NCI-H1930 (cell line): ENCODE data around the gene TMEM271.
A peak's percentile ranks its signal among the peaks of the same experiment; 100 is the strongest.
"Not testable (repeated sequence)": the region's sequence is repeated elsewhere in the genome, so short reads cannot be mapped to it uniquely, and the experiment has no call there.

ENCODE experiments used
- DNase-seq, 2 experiments: peaks; one replicate each; lab custom pipeline; 2025; lab: John Stamatoyannopoulos, UW

Gene TMEM271

DNA sequence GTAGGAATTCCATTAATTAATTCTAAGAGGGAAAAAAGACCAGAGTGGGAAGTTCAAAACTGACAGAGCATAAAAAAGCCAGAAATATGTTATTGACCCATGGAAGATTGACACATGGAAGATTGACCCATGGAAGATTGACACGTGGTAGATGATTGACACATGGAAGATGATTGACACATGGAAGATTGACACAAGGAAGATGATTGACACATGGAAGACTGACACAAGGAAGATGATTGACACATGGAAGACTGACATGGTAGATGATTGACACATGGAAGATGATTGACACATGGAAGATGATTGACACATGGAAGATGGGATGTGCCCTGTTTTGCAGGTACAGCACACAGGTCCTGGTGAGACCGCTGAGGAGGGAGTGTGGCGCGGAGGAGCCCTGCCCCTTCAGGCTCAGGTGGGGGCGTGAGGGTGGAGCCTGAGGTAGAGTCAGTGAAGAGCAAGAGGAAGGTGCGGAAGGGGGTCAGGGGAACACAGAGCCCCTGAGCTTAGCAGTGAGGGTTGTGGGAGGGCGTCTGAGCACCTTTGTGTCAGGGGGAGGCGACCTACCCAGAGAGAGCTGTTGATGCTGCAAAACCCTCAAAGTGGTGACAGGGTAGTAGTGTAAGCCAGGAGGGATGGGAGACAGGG is 33.4 kb upstream of the TMEM271 start:
- no peak for DNase-seq

DNA sequence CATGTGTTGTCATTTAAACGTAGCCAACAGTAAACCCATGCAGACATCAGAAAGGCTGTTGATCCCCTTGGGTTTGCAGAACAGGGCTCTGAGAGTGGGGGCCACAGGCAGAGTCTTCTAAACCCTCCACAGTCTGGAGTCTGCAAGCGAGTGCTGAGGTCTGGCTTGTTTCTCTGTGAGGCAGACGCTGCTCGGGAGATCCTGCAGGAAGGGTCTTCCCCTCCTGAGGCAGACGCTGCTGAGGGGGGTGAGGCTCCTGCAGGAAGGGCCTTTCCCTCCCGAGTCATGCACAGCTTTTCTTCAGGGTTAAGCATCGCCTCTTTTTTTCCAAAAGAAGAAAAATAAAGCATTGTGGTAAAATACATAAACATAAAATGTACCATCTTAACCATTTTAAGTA is 32.1 kb upstream of the TMEM271 start:
- no peak for DNase-seq

DNA sequence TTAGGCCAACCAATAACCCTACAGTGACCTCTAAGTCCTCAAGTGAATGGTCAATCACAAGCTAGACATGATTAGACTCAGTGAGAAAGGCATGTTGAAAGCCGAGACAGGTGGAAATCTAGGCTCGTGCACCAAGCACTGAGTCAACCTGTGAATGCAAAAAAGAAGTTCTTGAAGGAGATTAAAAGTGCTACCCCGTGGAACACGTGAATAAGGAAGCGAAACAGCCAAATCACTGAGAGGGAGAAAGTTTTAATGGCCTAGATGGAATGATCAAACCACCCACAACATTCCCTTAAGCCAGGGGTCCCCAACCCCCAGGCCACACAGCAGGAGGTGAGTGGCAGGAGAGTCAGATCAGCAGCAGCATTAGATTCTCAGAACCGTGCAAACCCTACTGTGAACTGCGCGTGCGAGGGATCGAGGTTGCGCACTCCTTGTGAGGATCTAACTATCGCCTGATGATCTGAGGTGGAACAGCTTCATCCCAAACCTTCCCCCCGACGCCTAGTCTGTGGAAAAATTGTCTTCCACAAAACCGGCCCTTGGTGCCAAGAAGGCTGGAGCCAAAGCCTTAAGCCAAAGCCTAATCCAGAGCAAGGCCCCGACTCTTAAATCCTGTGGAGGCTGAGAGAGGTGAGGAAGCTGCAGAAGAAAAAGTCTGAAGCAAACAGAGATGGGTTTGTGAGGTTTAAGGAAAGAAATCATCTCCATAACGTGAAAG is 29.8 kb upstream of the TMEM271 start:
- DNase-seq, result no peak

DNA sequence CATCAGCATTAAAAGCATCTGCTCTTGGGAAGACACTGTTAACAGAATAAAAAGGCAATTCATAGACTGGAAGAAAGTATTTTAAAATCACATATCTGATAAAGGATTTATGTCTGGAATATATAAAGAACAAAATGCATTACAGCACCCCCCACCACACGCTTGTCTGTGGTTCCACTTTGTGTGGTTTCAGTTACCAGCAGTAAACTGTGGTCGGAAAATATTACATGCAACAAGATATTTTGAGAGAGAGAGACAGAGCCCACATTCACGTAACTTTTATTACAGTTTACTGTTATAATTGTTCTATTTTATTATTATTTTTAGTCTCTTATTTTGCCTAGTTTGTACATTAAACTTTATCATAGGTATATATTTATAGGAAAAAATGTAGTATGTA is 28.0 kb upstream of the TMEM271 start:
- DNase-seq, result no peak

DNA sequence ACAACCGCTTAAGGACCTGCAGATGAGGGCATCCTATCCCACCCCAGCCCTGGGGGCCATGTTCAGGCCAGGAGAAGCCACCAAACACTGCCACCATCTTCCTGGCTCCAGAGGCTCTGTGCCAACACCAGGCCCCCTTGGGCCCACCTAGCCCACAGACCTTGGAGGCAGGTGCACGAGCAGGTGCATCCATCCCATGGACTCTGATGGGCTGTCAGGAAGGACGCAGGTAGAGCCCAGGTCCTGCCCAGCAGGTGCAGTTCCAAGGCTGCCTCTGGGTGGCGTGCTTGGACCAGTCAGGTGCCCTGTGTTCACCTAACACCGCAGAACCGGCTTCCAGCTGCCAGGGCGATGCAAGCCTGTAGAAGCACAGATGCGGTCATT is 26.5 kb upstream of the TMEM271 start:
- no peak for DNase-seq

DNA sequence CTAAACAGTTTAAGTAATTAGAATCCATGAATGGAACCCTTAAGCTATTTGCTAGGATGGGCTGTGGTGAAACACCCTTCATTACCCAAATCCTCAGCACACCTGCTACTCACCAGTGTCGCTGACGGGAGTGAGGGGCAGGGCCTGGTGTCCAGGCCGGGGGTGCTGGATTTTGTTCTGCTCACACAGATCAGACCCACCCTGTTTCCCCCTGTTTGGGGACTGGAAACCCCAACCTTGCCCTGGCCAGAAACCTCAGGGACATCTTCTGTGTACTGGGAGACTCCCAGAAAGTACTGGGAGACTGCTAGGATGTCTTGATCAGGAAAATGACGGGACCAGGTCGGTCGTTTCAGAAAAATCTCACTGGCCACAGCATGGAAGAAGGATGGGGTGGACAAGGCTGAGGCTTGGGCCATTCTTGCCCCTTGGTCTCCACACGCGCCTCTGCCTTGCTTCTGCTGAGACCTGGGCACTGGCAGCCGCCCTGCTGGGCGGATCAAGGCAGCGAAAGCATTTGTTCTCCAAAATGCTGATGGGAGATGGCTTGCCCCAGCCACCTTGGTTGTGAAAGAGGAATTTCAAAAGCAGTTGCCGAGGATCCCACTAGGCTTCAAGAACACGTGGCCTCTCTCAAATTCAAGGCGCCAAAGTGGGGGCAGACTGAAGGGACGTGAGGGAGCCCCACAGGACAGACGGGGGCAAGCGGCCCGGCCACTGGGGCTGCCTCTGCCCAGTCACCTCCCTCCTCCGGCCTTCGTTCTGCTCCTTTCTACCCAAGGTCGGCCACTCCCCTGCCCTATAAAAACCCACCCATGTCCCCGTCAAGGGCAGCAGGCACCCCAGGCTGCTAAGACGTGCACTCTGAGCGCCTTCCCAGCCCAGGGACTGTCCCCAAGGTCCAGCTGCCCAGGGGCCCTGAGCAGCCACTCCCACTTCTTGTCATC is 25.8 kb upstream of the TMEM271 start:
- no peak for DNase-seq

DNA sequence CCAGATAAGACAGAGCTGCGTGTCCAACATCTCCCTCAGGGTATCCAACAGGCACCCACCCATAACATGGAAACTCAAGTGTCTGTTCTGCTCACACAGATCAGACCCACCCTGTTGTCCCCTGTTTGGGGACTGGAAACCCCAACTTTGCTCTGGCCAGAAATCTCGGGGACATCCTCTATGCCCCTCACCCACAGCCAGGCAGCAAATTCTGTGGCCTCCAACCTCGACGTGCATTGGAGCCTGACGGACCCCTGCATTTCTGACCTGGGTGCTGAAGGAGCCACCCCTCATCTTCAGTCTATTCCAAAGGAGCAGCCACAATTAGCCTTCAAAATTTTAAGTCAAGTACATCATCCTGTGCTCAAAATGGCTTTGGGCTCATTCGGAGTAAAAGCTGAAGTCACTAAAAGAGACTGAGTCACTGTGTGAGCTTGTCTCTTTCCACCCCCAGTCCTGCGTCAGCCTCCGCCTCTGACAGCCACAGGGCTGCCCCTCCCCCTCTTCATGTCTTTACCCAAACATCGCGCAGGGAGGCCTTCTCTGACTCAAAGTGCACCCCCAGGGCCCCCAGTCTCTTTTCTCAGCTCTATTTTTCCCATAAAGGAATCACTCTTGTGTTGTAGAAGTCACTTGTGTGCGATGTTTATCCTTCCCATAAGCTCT is 24.9 kb upstream of the TMEM271 start:
- no peak for DNase-seq

DNA sequence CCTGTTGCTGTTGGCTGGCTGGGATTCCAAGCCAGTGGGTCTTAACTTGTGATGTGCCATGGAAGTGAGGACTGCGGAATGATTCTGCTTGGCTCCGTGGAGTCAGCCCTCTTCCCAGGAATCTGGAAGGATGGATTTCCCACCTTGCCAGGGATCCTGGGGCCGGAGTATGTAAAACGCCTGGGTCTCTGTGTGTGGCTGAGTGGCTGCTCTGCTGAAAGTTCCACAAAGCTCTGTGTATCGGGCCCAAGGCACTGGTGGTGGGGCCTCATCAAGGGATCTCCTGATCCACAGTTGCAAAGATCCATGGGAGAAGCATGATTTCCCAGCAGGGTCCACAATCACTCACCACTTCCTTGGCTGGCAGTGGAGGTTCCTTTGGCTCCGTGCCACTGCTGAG is 24.1 kb upstream of the TMEM271 start:
- DNase-seq, result no peak

DNA sequence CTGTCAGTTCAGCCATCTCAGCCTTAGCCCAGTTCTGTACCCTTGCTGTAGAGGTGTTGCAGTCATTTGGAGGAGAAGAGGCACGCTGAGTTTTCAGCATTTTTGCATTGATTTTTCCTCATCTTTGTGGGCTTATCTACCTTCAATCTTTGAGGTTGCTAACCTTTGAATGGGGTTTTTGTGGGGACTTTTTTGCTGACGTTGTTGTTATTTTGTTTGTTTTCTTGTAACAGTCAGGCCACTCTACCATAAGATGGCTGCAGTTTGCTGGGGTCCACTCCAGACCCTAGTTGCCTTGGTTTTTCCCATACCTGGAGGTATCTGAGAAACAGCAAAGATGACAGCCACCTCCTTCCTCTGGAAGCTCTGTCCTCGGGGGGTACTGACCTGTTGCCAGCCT is 22.8 kb upstream of the TMEM271 start:
- DNase-seq, result no peak

DNA sequence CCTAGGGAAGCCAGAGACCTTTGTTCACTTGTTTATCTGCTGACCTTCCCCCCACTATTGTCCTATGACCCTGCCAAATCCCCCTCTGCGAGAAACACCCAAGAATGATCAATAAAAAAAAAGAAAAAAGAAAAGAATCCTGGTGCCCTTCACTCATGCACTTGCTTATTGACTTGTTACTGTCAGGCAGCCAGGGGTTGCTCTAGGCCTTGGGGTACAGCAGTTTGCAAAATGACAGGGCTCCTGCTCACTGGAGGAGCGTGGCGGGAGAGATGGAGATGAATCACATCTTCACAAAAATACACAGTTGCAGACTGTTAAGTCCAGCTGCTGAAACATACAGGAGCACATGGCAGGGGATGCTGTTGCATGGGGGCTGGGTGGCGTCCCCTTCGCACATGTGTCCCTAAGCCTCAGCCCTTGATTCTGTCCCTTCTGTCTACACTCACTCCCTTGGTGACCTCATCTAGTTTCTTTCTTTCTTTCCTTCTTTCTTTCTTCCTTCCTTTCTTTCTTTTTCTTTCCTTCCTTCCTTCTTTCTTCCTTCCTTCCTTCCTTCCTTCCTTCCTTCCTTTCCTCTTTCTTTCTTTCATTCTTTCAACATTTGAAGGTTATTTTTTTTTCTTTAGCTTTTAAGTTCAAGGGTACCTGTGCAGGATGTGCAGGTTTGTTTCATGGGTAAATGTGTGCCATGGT is 16.9 kb upstream of the TMEM271 start:
- DNase-seq, result no peak

DNA sequence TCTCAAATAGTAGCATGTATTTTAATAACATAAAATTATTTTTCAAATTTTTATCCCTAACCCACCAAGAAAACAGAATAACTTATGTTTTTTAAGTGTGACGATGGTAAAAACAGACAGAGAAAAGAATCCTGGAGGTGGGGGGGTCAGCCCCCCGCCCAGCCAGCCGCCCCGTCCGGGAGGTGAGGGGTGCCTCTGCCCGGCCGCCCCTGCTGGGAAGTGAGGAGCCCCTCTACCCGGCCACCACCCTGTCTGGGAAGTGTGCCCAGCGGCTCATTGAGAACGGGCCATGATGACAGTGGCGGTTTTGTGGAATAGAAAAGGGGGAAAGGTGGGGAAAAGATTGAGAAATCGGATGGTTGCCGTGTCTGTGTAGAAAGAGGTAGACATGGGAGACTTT is 16.1 kb upstream of the TMEM271 start:
- DNase-seq, result not testable (repeated sequence)

DNA sequence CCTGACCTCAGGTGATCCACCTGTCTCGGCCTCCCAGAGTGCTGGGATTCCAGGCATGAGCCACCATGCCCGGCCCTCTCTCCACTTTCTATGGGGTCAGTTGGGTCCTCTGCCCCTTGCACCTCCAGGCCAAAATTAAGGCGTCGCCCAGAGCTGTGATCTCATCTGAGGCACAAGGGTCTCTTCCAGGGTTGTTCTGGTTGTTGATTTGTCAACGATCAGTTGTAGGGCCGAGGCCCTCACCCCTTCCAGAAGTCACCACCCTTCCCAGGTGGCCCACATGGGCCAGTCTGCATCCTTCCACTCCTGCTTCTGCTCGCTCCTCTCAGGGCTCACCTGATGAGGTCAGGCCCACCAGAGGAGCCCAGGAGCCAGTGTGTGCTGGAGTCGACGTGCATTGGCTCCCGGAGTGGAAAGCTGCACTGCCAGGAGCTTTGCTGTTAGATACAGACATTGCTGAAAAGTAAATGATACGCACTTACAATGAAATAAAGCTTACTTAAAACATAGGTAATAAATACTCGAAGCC is 14.3 kb upstream of the TMEM271 start:
- DNase-seq, result no peak

DNA sequence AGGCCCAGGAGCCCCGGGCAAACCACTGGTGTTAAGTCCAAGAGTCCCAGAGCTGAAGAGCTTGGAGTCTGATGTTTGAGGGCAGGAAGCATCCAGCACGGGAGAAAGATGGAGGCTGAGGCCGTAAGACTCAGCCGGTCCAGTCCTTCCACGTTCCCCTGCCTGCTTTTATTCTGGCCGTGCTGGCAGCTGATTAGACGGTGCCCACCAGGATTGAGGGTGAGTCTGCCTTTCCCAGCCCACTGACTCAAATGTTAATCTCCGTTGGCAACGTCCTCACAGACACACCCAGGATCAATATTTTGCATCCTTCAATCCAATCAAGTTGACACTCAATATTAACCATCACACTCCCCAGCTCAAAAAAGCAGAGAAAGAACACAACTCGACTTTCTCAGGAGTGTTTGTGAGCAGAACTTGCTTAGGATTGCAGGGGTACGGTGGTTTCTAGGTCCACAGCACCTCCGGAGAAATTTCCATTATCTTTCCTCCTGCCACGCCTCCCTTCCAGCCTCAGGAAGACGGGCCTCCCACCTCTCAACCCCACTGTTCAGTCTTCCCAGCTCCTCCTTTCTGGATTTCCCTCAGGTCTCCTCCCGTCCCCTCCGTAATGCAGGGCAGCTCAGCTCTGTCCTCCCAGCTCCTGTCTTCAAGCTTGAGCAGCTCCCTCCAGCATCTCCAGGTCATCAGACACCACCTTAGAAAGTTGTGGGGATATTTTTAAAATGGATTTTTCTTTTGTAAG is 13.3 kb upstream of the TMEM271 start:
- no peak for DNase-seq

DNA sequence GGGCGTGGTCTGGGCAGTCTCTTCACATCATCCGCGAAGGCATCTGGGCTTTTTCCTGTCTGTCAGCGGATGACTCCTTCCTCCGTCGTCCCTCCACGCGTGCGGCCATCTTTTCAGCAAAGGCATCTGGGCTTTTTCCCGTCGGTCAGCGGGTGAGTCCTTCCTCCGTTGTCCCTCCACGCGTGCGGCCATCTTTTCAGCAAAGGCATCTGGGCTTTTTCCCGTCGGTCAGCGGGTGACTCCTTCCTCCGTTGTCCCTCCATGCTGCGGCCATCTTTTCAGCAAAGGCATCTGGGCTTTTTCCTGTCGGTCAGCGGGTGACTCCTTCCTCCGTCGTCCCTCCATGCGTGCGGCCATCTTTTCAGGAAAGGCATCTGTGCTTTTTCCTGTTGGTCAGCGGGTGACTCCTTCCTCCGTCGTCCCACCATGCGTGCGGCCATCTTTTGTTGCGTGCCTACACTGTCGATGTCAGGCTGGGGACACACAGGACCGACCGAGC is 12.3 kb upstream of the TMEM271 start:
- peak; percentile 62 to 66 for DNase-seq

DNA sequence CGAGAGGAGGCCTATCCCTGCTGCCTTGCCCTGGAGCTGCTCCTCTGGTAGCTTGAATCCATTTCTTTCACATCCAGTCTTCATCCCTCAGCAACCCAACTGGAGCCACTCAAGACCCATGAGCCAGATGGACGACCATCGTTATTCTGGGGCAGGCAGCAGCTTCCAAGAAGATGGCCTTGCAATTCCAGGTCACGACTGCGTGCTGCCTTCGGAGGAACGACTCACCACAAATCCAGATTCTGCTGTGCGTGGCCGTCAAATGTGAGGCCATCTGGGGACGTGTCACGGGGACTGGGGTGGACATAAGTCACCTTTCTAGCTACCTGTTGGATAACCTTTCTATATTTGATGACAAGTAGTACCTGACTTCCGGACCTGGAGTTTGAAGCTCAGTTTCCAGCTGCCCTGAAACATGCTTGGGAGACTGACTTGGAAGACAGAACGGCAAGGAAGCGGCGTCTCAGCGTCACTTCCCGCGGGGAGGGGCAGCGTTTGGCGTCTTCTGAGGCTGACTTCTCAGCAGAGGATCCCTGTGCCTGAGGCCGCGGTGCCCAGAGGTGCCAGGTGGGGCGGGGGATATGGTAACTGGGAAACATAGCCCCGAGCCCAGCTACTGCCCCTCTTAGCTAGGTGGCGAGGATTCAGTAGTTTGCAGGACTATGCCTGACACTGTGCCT is 11.7 kb upstream of the TMEM271 start:
- peak in 1 of 2 experiments; percentile 47 for DNase-seq

DNA sequence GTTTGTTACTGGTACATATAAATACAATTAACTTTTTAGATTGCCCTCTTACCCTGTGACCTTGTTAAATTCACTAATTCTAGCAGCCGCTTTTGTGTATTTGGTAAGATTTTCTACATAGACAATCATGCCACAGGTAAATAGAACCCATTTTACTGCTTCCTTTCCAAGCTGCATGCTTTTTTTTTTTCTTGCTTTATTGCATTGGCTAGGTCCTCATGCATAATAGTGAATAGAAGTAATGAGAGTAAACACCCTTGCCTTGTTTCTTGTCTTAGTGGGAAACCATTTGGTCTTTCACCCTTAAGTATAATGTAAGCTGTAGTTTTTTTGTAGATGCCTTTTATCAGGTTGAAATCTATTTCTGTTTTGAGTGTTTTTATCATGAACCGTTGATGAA is 7.7 kb upstream of the TMEM271 start:
- no peak for DNase-seq

DNA sequence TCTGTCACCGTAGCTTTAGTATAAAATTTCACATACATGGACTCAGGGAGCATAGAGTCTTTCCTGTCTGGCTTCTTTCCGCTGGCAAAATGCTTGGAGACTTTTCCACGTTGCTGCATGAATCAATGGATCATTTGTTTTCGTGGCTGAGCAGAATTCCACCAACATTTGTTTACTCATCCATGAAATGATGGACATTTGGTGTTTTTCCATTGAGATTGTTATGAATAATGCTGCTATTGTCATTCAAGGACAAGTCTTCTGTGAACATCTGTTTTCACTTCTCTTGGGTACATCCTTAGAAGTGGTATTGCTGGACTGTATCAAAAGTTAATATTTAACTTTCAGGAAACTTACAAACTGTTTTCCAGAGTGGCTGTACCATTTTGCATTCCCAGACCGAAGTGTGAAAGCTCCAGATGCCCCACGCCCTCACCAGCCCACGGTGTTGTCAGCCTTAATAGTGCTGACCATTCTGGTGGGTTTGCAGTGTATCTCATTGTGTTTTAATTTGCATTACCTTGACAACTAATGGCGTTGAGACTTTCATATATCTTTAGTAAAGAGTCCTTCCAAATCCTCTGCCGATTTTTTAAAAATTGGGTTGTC is 5.8 kb upstream of the TMEM271 start:
- no peak for DNase-seq

DNA sequence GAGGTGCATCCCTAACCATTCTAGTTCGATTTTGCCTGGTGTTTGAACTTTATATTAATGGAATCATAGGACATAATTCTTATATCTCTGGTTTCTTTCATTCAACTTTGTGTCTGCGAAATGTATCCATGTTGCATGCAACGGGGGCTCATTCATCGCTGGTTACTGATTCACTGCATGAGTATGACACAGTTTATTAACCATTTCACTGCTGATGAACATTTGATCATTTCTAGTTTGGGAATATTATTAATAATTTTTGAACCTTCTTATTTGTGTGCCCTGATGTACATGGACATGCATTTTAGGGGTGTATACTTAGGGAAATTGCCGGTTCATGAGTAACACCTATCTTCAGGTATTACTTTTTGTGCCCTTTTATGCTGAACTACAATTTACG is 5.1 kb upstream of the TMEM271 start:
- DNase-seq, result no peak

DNA sequence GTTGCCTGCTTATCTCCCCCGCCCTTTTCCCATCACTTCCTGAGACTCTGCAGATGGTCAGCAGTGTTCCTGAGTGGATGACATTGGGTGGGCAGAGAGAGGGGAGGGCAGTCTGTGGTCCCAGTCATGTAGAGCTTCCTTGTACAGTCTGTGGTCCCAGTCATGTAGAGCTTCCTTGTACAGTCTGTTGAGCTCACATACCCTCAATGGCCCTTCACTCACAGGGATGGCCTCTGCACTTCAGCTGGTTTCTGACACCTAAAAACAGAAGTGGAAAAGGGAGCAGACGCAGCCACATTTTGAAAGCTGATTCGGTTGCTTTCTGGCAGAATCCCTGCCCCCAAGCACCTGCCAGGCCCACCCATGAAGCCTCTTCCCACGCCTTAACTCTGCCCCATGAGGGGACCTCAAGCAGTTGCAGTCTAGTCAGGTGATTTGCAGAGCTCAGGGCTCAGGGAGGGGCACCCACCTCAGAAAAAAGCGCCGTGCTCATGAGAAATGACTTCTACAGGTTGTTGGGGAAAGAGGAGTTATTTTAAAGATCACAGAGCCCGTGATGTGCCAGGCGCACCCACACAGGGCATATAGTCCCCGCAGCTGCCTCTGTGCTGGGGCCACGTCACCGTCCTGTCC is 3.6 kb upstream of the TMEM271 start:
- no peak for DNase-seq
